Mesenchymal stem cell (in vitro differentiated cells and primary cell): ENCODE measurements around the gene CTDSP2.
"Not testable (repeated sequence)": the region's sequence is repeated elsewhere in the genome, so short reads cannot be mapped to it uniquely, and the experiment has no call there.

Experiments
- DNase-seq: peaks from one replicate; pipeline ENCODE4 v3.0.0-alpha.2; 2013
- H2AFZ ChIP-seq: one replicate; pipeline ENCODE4 v1.6.1; 2013; ENCODE audit warnings: low read depth, mild to moderate bottlenecking, control low read depth, inconsistent platforms, low read length, moderate library complexity
- H2AK5ac ChIP-seq: 2 replicates; pipeline ENCODE4 v1.6.1; 2013; ENCODE audit warnings: low read length, moderate library complexity, mild to moderate bottlenecking, inconsistent platforms; ENCODE audit not compliant: severe bottlenecking
- H2BK120ac ChIP-seq: one replicate; pipeline ENCODE4 v1.6.1; 2013; ENCODE audit warnings: low read depth, mild to moderate bottlenecking, inconsistent platforms, low read length, moderate library complexity
- H2BK12ac ChIP-seq, 2 experiments: one replicate each; pipeline ENCODE4 v1.6.1; 2013; ENCODE audit warnings: inconsistent platforms in 2 of 2, low read length in 2 of 2, mild to moderate bottlenecking in 2 of 2, moderate library complexity in 2 of 2, control low read depth in 1 of 2
- H2BK15ac ChIP-seq: one replicate; pipeline ENCODE4 v1.6.1; 2013; ENCODE audit warnings: mild to moderate bottlenecking, low read depth, inconsistent platforms; ENCODE audit not compliant: poor library complexity, severe bottlenecking
- H2BK5ac ChIP-seq: 2 replicates; pipeline ENCODE4 v1.6.1; 2013; ENCODE audit warnings: low read depth, mild to moderate bottlenecking, low read length, control low read depth, inconsistent platforms; ENCODE audit not compliant: poor library complexity, severe bottlenecking
- H3K14ac ChIP-seq, 2 experiments: one replicate each; pipeline ENCODE4 v1.6.1; 2013; ENCODE audit warnings: inconsistent platforms in 2 of 2, low read length in 2 of 2, control low read depth in 1 of 2, mild to moderate bottlenecking in 1 of 2, moderate library complexity in 1 of 2
- H3K18ac ChIP-seq, 2 experiments: one replicate each; pipeline ENCODE4 v1.6.1; 2013; ENCODE audit warnings: inconsistent platforms in 2 of 2, low read length in 2 of 2, control low read depth in 1 of 2, low read depth in 1 of 2, mild to moderate bottlenecking in 1 of 2
- H3K23ac ChIP-seq, 2 experiments: one replicate each; pipeline ENCODE4 v1.6.1; 2013; ENCODE audit warnings: inconsistent platforms in 2 of 2, low read length in 2 of 2, mild to moderate bottlenecking in 2 of 2, moderate library complexity in 2 of 2, control low read depth in 1 of 2
- H3K27ac ChIP-seq: 2 replicates; pipeline ENCODE4 v1.5.1; 2013; ENCODE audit warnings: mild to moderate bottlenecking, moderate library complexity, low read length, control low read depth, inconsistent platforms; ENCODE audit not compliant: poor library complexity, severe bottlenecking
- H3K27me3 ChIP-seq, 2 experiments: 2 replicates each; pipeline versions ENCODE4 v1.6.1 to v1.7.0; 2013; ENCODE audit warnings: low read length in 2 of 2, mild to moderate bottlenecking in 2 of 2, moderate library complexity in 2 of 2, control low read depth in 1 of 2, inconsistent platforms in 1 of 2; ENCODE audit not compliant: control insufficient read depth in 1 of 2, insufficient read depth in 1 of 2
- H3K36me3 ChIP-seq, 2 experiments: 2 replicates each; pipeline versions ENCODE4 v1.6.1 to v1.7.0; 2013; ENCODE audit warnings: low read length in 2 of 2, control low read depth in 1 of 2, inconsistent platforms in 1 of 2, low read depth in 1 of 2, mild to moderate bottlenecking in 1 of 2; ENCODE audit not compliant: insufficient read depth in 2 of 2, control insufficient read depth in 1 of 2
- H3K4ac ChIP-seq, 2 experiments: one replicate each; pipeline ENCODE4 v1.6.1; 2013; ENCODE audit warnings: inconsistent platforms in 2 of 2, low read length in 2 of 2, mild to moderate bottlenecking in 2 of 2, moderate library complexity in 2 of 2, control low read depth in 1 of 2, low read depth in 1 of 2
- H3K4me1 ChIP-seq: 2 replicates; pipeline ENCODE4 v1.6.1; 2013; ENCODE audit warnings: low read depth, low read length, control low read depth; ENCODE audit not compliant: control insufficient read depth, insufficient read depth
- H3K4me2 ChIP-seq: 2 replicates; pipeline ENCODE4 v1.6.1; 2013; ENCODE audit warnings: low read length, mild to moderate bottlenecking, inconsistent platforms; ENCODE audit not compliant: poor library complexity, severe bottlenecking
- H3K4me3 ChIP-seq, 2 experiments: 2 replicates each; pipeline versions ENCODE4 v1.5.1 to v1.7.0; 2013; ENCODE audit warnings: low read length in 2 of 2, mild to moderate bottlenecking in 2 of 2, control low read depth in 1 of 2, low read depth in 1 of 2; ENCODE audit not compliant: insufficient read depth in 1 of 2
- H3K79me1 ChIP-seq: replicated peaks from 2 replicates; pipeline ENCODE4 v1.6.1; 2013; ENCODE audit warnings: mild to moderate bottlenecking, control low read depth, low read length, inconsistent platforms; ENCODE audit not compliant: poor library complexity, severe bottlenecking
- H3K9ac ChIP-seq: 2 replicates; pipeline ENCODE4 v1.7.0; 2013; ENCODE audit warnings: mild to moderate bottlenecking, low read length, moderate library complexity
- H3K9me3 ChIP-seq: 2 replicates; pipeline ENCODE4 v1.7.0; 2013; ENCODE audit warnings: mild to moderate bottlenecking, low read length; ENCODE audit not compliant: control insufficient read depth
- H4K8ac ChIP-seq: one replicate; pipeline ENCODE4 v1.6.1; 2013; ENCODE audit warnings: inconsistent platforms, mild to moderate bottlenecking, low read length, moderate library complexity
- H4K91ac ChIP-seq: one replicate; pipeline ENCODE4 v1.6.1; 2013; ENCODE audit warnings: mild to moderate bottlenecking, low read length, inconsistent platforms
- WGBS: methylation state at CpG from one replicate; pipeline ENCODE4 v1.1.7; 2013; ENCODE audit warnings: mixed read lengths; 5-methylcytosine and 5-hydroxymethylcytosine counted together

CTDSP2 gene

DNA sequence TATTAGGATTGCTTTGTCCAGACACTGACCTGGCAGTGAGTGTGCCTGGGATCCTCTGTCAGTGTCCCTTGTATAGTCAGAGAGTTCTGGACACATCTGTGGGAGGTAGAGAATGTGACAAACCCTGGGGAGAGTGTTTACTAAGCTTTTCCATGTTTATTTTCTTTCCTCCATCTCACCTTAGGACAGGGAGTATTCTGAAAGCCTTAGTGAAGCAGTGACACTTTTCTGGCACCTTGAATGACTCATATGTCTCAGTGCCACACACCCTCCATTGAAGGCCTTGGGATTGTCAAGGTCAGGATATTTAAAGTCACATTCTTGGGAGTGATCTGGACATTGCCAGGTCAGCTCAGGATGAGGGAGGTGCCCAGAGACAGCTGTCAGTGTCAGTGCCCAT lies 34.9 kb upstream of the CTDSP2 start:
- no peak overlapping the region for H3K4ac ChIP-seq
- no peak overlapping the region for H3K27ac ChIP-seq
- DNase-seq = no peak
- no peaks in the 10 kb centered on the region for H3K36me3 ChIP-seq
- no peaks in the 10 kb centered on the region for H3K9me3 ChIP-seq
- no peak overlapping the region for H2AFZ ChIP-seq
- no peak overlapping the region for H3K23ac ChIP-seq
- H2AK5ac ChIP-seq = no peak overlapping the region
- no peak overlapping the region for H3K4me2 ChIP-seq
- no peak overlapping the region for H3K4me3 ChIP-seq
- no peaks in the 10 kb centered on the region for H3K27me3 ChIP-seq
- no peak overlapping the region for H3K9ac ChIP-seq
- no peaks in the 10 kb centered on the region for H3K4me1 ChIP-seq
- H3K79me1 ChIP-seq = no peaks in the 10 kb centered on the region
- peak overlapping the region in 1 of 2 experiments; percentile 28 for H3K14ac ChIP-seq
- no peak overlapping the region for H2BK120ac ChIP-seq
- H2BK5ac ChIP-seq = no peak overlapping the region
- H3K18ac ChIP-seq = peak overlapping the region in 1 of 2 experiments; percentile 14
- no peak overlapping the region for H4K91ac ChIP-seq
- H4K8ac ChIP-seq = no peak overlapping the region
- no peak overlapping the region for H2BK15ac ChIP-seq
- H2BK12ac ChIP-seq = no peak overlapping the region

DNA sequence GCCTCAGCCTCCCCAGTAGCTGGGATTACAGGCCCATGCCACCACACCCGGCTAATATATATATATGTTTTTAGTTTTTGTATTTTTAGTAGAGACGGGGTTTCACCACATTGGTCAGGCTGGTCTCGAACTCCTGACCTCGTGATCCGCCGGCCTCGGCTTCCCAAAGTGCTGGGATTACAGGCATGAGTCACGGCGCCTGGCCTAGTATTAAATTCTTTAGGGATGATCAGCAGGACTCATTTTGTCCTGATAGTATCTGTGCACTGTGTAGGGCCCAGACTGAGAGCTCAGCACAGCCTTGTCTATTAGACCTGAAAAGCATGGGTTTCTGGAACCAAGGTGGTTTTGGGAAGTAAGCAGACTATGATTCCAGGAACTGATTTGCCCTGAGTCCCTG lies 34.5 kb upstream of the CTDSP2 start:
- not testable (repeated sequence) for H3K18ac ChIP-seq, H3K4me3 ChIP-seq, H3K9me3 ChIP-seq, H3K27ac ChIP-seq, H3K9ac ChIP-seq, H4K91ac ChIP-seq, H2BK12ac ChIP-seq, H3K4me1 ChIP-seq, H3K36me3 ChIP-seq, H3K4ac ChIP-seq, DNase-seq, H2BK120ac ChIP-seq, H4K8ac ChIP-seq, H3K27me3 ChIP-seq, H2AFZ ChIP-seq, H2AK5ac ChIP-seq, H3K4me2 ChIP-seq, H2BK5ac ChIP-seq, H3K23ac ChIP-seq, H2BK15ac ChIP-seq, H3K79me1 ChIP-seq
- 83% methylated on average over 8 of the region's 9 CpGs for WGBS
- peak overlapping the region in 1 of 2 experiments; percentile 28 for H3K14ac ChIP-seq

DNA sequence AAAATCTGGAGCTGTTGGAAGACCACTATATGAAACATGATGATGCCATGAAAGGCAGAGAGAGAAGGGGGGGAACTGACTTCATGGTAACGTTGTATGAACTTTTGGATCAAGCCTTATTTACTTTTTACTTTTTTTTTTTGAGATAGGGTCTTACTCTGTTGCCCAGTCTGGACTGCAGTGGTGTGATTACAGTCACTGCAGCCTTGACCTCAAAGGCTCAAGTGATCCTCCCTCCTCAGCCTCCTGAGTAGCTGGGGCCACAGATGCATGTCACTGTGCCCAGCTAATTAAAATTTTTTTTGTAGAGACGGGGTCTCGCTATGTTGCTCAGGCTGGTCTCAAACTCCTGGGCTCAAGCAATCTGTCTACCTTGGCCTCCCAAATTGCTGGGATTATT lies 31.3 kb upstream of the CTDSP2 start:
- no peak overlapping the region for H3K27ac ChIP-seq
- H4K8ac ChIP-seq = no peak overlapping the region
- H4K91ac ChIP-seq = no peak overlapping the region
- H2BK5ac ChIP-seq = no peak overlapping the region
- H3K27me3 ChIP-seq = no peaks in the 10 kb centered on the region
- H3K23ac ChIP-seq = no peak overlapping the region
- H3K79me1 ChIP-seq = no peaks in the 10 kb centered on the region
- no peak overlapping the region for H2AK5ac ChIP-seq
- no peak overlapping the region for H2BK15ac ChIP-seq
- no peak overlapping the region for H3K4me3 ChIP-seq
- no peak overlapping the region for H3K4me2 ChIP-seq
- no peak overlapping the region for H3K4ac ChIP-seq
- H2BK120ac ChIP-seq = no peak overlapping the region
- H3K18ac ChIP-seq = no peak overlapping the region
- H2BK12ac ChIP-seq = no peak overlapping the region
- H3K36me3 ChIP-seq = no peaks in the 10 kb centered on the region
- no peak overlapping the region for H3K14ac ChIP-seq
- no peak overlapping the region for H2AFZ ChIP-seq
- no peak for DNase-seq
- WGBS = 98% methylated on average over 3 of the region's 3 CpGs
- no peaks in the 10 kb centered on the region for H3K9me3 ChIP-seq
- H3K4me1 ChIP-seq = peaks cover 2% of the 10 kb centered on the region
- H3K9ac ChIP-seq = no peak overlapping the region

DNA sequence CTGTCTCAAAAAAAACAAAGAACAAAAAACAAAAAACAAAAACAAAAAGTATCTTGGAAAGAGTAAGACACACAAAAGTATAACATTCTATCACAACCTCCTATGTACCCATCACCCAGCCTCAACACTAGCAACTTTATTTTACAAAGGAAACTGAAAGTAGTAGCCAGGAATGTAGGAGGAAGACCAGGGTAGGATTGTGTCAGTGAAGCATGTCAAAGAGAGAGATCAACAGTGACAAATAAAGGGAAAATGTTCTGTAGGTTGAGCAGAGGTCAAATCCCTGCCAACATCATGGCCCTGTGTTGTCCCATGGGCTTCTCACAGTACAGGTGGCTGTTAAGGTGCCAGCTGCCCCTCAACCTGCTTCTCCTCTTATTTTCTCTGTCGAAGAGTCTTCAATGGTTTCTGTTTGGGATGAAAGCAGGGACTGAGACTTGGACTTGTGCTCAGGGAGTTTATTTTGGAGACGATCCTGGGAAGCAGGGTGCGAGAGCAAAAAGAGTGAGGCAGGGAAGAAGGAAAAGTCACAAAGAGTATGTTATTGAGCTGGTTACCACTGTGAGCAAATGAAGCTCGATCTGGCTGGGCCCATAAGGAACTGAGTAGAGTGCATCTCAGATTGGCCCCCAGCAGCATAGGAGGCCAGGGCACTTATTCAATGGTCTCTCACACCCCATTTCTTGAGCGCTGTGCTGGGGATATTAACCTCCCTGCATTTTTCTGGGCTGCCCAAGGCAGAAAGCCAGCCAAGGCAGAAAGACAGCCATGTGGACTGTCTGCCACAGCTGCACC lies 29.4 kb upstream of the CTDSP2 start:
- H3K4ac ChIP-seq = no peak overlapping the region
- H3K27me3 ChIP-seq = no peaks in the 10 kb centered on the region
- no peak overlapping the region for H4K91ac ChIP-seq
- H3K27ac ChIP-seq = no peak overlapping the region
- no peak overlapping the region for H3K14ac ChIP-seq
- peak overlapping the region; percentile 2 for H2BK15ac ChIP-seq
- no peaks in the 10 kb centered on the region for H3K79me1 ChIP-seq
- no peaks in the 10 kb centered on the region for H3K9me3 ChIP-seq
- H2AK5ac ChIP-seq = no peak overlapping the region
- H3K9ac ChIP-seq = no peak overlapping the region
- H3K4me1 ChIP-seq = peaks cover 2% of the 10 kb centered on the region
- WGBS = 85% methylated on average over 5 of the region's 5 CpGs
- H3K4me2 ChIP-seq = no peak overlapping the region
- H2AFZ ChIP-seq = no peak overlapping the region
- H2BK5ac ChIP-seq = no peak overlapping the region
- H2BK120ac ChIP-seq = no peak overlapping the region
- H3K4me3 ChIP-seq = no peak overlapping the region
- no peak for DNase-seq
- no peak overlapping the region for H3K23ac ChIP-seq
- peak overlapping the region in 1 of 2 experiments; percentile 25 for H2BK12ac ChIP-seq
- H3K18ac ChIP-seq = no peak overlapping the region
- H4K8ac ChIP-seq = no peak overlapping the region
- no peaks in the 10 kb centered on the region for H3K36me3 ChIP-seq
